ENCODE measurements around the gene CMTR1. TPM values are rescaled to one million over a fixed set of nuclear protein-coding genes. Genes with fewer than 3 reads are reported as not detected.
"Not testable (repeated sequence)": the region's sequence is repeated elsewhere in the genome, so short reads cannot be mapped to it uniquely, and the experiment has no call there.

Gene CMTR1
- polyA plus RNA-seq, 6 donors from 2014 or later: 27.2 to 32.1 (median 28.9) TPM

GRCh38 chr6:37495244-37495934 lies 62.4 kb downstream of the CMTR1 start:
- H3K27me3 Mint-ChIP-seq: no peaks in the 10 kb centered on the region
- H3K4me3 Mint-ChIP-seq: no peak overlapping the region
- DNase-seq (no peak), ATAC-seq (ENCODE audit: low read depth in 2 of 2) (no peak)
- H3K9me3 Mint-ChIP-seq: no peaks in the 10 kb centered on the region
- H3K27ac Mint-ChIP-seq: peak overlapping the region in 4 of 6 donors; percentile 11 to 49 (median 22)
- peaks cover 16 to 46% (median 28%) of the 10 kb centered on the region in 3 donors for H3K4me1 Mint-ChIP-seq
- no peaks in the 10 kb centered on the region for H3K36me3 Mint-ChIP-seq

- Mint-ChIP-seq H3K4me3 (peak overlapping the region in 3 of 8 donors; percentile 49 to 86 (median 51)), H3K36me3 (no peaks in the 10 kb centered on the region), H3K27ac (peak overlapping the region in 2 of 6 donors; percentile 20 to 57), H3K27me3 (no peaks in the 10 kb centered on the region), H3K9me3 (no peaks in the 10 kb centered on the region), H3K4me1 (peaks cover 20 to 54% (median 25%) of the 10 kb centered on the region in 3 donors)
- DNase-seq (no peak), ATAC-seq (ENCODE audit: low read depth in 2 of 2) (no peak)
Observed at GRCh38 chr6:37496951-37497885, 64.2 kb downstream of the CMTR1 start.

- DNase-seq (peak; percentile 92), ATAC-seq (ENCODE audit: low read depth in 2 of 2) (peak; percentile 53 to 73)
- H3K9me3 Mint-ChIP-seq: no peaks in the 10 kb centered on the region
- H3K27me3 Mint-ChIP-seq: no peaks in the 10 kb centered on the region
- H3K36me3 Mint-ChIP-seq: no peaks in the 10 kb centered on the region
- peaks cover 41 to 79% (median 48%) of the 10 kb centered on the region in 3 donors for H3K4me1 Mint-ChIP-seq
- H3K4me3 Mint-ChIP-seq: peak within 1 kb of the TSS; percentile 86 to 100 (median 97)
- H3K27ac Mint-ChIP-seq: peak within 1 kb of the TSS; percentile 96 to 99 (median 98)
Observed at GRCh38 chr6:37499433-37500293, 66.6 kb downstream of the CMTR1 start, which contains the start of gene CCDC167. Gene CCDC167 (minus strand): TSS chr6:37499893. CDS start chr6:37499863, 30 bp downstream.

- Mint-ChIP-seq H3K4me3 (peak overlapping the region; percentile 86 to 100 (median 97)), H3K4me1 (peaks cover 45 to 84% (median 53%) of the 10 kb centered on the region in 3 donors), H3K27ac (peak overlapping the region; percentile 96 to 99 (median 98)), H3K9me3 (no peaks in the 10 kb centered on the region), H3K36me3 (no peaks in the 10 kb centered on the region), H3K27me3 (no peaks in the 10 kb centered on the region)
- DNase-seq (no peak), ATAC-seq (ENCODE audit: low read depth in 2 of 2) (no peak)
Observed at GRCh38 chr6:37500294-37500608, 67.2 kb downstream of the CMTR1 start.

GRCh38 chr6:37500904-37501303 lies 67.9 kb downstream of the CMTR1 start:
- Mint-ChIP-seq H3K27ac (peak overlapping the region in 4 of 6 donors; percentile 82 to 98 (median 93)), H3K4me3 (peak overlapping the region in 1 of 8 donors; percentile 10), H3K4me1 (peaks cover 45 to 89% (median 54%) of the 10 kb centered on the region in 3 donors)
- H3K36me3 Mint-ChIP-seq; H3K9me3 Mint-ChIP-seq; ATAC-seq (ENCODE audit: low read depth in 2 of 2); H3K27me3 Mint-ChIP-seq; DNase-seq: not testable (repeated sequence)

- H3K36me3 Mint-ChIP-seq: no peaks in the 10 kb centered on the region
- no peaks in the 10 kb centered on the region for H3K9me3 Mint-ChIP-seq
- peaks cover 45 to 86% (median 54%) of the 10 kb centered on the region in 3 donors for H3K4me1 Mint-ChIP-seq
- peak in 1 of 2 donors; percentile 11 for ATAC-seq (ENCODE audit: low read depth in 2 of 2)
- H3K27me3 Mint-ChIP-seq: no peaks in the 10 kb centered on the region
- DNase-seq: peak; percentile 21
- H3K4me3 Mint-ChIP-seq: peak overlapping the region; percentile 17 to 86 (median 74)
- peak overlapping the region; percentile 98 to 100 (median 99) for H3K27ac Mint-ChIP-seq
Observed at GRCh38 chr6:37501632-37502491, 68.8 kb downstream of the CMTR1 start.

GRCh38 chr6:37502703-37503291 lies 69.8 kb downstream of the CMTR1 start:
- no peaks in the 10 kb centered on the region for H3K36me3 Mint-ChIP-seq
- H3K27ac Mint-ChIP-seq: peak overlapping the region; percentile 98 to 100 (median 99)
- peak overlapping the region; percentile 65 to 86 (median 78) for H3K4me3 Mint-ChIP-seq
- ATAC-seq (ENCODE audit: low read depth in 2 of 2) (peak; percentile 68 to 74), DNase-seq (peak; percentile 81)
- H3K9me3 Mint-ChIP-seq: no peaks in the 10 kb centered on the region
- H3K27me3 Mint-ChIP-seq: no peaks in the 10 kb centered on the region
- H3K4me1 Mint-ChIP-seq: peaks cover 45 to 77% (median 54%) of the 10 kb centered on the region in 3 donors

- Mint-ChIP-seq H3K9me3 (no peaks in the 10 kb centered on the region), H3K4me1 (peaks cover 45 to 72% (median 54%) of the 10 kb centered on the region in 3 donors), H3K27ac (peak overlapping the region; percentile 98 to 100 (median 99)), H3K4me3 (peak overlapping the region; percentile 65 to 86 (median 78)), H3K27me3 (no peaks in the 10 kb centered on the region), H3K36me3 (no peaks in the 10 kb centered on the region)
- ATAC-seq (ENCODE audit: low read depth in 2 of 2): peak; percentile 13 to 19
- DNase-seq: no peak
Observed at GRCh38 chr6:37503309-37503965, 70.4 kb downstream of the CMTR1 start.

- Mint-ChIP-seq H3K36me3 (no peaks in the 10 kb centered on the region), H3K27me3 (no peaks in the 10 kb centered on the region), H3K4me1 (peaks cover 42 to 66% (median 50%) of the 10 kb centered on the region in 3 donors), H3K4me3 (peak overlapping the region in 7 of 8 donors; percentile 65 to 86 (median 81)), H3K9me3 (no peaks in the 10 kb centered on the region), H3K27ac (peak overlapping the region; percentile 98 to 100 (median 99))
- no peak for ATAC-seq (ENCODE audit: low read depth in 2 of 2)
- no peak for DNase-seq
Observed at GRCh38 chr6:37504024-37504423, 71.0 kb downstream of the CMTR1 start.

GRCh38 chr6:37506479-37506878 lies 73.5 kb downstream of the CMTR1 start:
- DNase-seq (no peak), ATAC-seq (ENCODE audit: low read depth in 2 of 2) (no peak)
- no peaks in the 10 kb centered on the region for H3K27me3 Mint-ChIP-seq
- peaks cover 0 to 4% (median 0%) of the 10 kb centered on the region in 7 donors for H3K9me3 Mint-ChIP-seq
- no peak overlapping the region for H3K4me3 Mint-ChIP-seq
- H3K27ac Mint-ChIP-seq: peak overlapping the region in 3 of 6 donors; percentile 3 to 98 (median 78)
- no peaks in the 10 kb centered on the region for H3K36me3 Mint-ChIP-seq
- peaks cover 31 to 42% (median 35%) of the 10 kb centered on the region in 3 donors for H3K4me1 Mint-ChIP-seq

- H3K27me3 Mint-ChIP-seq: no peaks in the 10 kb centered on the region
- no peak for DNase-seq
- no peaks in the 10 kb centered on the region for H3K36me3 Mint-ChIP-seq
- H3K27ac Mint-ChIP-seq: peak overlapping the region in 5 of 6 donors; percentile 9 to 98 (median 78)
- ATAC-seq (ENCODE audit: low read depth in 2 of 2): no peak
- no peak overlapping the region for H3K4me3 Mint-ChIP-seq
- H3K9me3 Mint-ChIP-seq: peaks cover 0 to 4% (median 0%) of the 10 kb centered on the region in 7 donors
- peaks cover 27 to 36% (median 30%) of the 10 kb centered on the region in 3 donors for H3K4me1 Mint-ChIP-seq
Observed at GRCh38 chr6:37507077-37507476, 74.1 kb downstream of the CMTR1 start.
